Activated CD8-positive, alpha-beta memory T cell treated with anti-CD3 and anti-CD28 coated beads, Interleukin-2, amount 50 U/mL, for 24 hours (primary cell): ENCODE data around the gene MAPKAP1.
"Not testable (repeated sequence)": the region's sequence is repeated elsewhere in the genome, so short reads cannot be mapped to it uniquely, and the experiment has no call there.

Experiments
- DNase-seq: peaks from one replicate; pipeline ENCODE4 v3.0.0-alpha.2; 2020; ENCODE audit errors: extremely low read depth

MAPKAP1 gene

GRCh38 chr9:125730168-125730567 is 23.2 kb upstream of the MAPKAP1 start:
- no peak for DNase-seq

- DNase-seq: no peak
These were observed 19.6 kb upstream of the MAPKAP1 start for GRCh38 chr9:125726456-125727132.

DNA sequence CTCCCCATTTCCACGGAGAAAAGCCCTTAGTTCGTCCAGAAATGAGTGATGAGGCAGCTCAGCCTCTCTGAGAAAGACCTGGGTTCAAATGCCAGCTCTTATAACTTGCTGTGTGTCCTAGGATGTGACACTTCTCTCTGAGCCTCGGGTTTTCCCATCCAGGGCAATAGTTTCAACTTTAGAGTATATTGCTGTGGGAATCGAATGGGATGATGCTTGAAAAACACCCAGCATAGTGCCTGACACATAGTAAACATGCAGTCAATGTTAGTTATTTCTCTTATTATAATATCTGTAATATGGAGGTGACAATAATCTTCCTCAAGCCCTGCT is 430 bp upstream of the MAPKAP1 start:
- no peak for DNase-seq

GRCh38 chr9:125705893-125706292 is 1.1 kb downstream of the MAPKAP1 start:
- DNase-seq: no peak

DNA sequence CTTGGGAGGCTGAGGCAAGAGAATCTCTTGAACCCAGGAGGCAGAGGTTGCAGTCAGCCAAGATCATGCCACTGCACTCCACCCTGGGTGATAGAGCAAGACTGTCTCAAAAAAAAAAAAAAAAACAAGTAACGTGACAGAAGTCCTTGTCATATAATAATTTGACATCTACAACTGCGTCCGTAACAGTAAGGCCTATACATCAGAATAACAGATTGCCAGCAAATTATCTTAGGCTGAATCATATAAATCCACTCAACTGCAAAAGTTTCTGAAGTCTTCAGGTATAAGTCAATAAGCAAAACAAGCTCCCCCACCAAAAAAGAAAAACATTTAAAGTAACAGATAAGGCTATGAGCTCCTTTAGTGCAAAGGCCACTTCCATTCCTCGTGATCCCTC is 3.3 kb downstream of the MAPKAP1 start:
- DNase-seq: no peak

DNA sequence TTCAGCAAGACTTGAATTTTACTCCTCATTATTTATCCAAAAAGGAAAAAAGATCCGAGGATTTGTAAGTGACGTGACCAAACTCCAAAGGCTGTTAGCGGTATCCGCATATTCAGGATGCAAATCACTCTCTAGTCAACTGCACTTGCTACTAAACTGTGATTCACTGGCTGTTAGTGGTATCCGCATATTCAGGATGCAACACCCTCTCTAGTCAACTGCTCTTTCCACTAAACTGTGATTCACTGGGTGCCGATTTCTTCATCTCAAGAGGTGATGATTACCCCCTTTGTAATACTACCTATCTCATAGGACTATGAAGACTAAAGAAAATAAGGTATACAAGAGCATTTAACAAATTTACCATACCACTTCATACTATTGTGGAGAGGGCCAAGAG is 5.7 kb downstream of the MAPKAP1 start:
- DNase-seq: no peak

- DNase-seq: no peak
These were observed 6.2 kb downstream of the MAPKAP1 start for GRCh38 chr9:125700791-125701190.

DNA sequence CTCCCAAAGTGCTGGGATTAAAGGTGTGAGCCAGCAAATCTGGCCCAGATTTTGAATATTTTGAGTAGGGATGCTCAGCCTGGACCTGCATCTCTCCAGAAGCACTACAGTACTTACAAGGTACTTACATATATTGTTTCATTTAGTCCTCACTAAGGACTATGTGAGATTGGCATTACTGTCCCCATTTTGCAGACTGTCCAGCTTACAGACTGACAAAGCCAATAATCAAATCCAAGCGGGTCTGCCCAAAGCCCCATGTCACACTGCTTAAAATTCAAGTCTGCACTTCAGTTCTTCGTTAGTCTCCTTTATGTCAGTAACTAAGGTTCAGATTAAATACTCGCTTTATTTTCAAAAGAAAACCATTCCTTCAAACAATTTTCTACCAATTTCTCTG is 7.1 kb downstream of the MAPKAP1 start:
- DNase-seq: no peak

DNA sequence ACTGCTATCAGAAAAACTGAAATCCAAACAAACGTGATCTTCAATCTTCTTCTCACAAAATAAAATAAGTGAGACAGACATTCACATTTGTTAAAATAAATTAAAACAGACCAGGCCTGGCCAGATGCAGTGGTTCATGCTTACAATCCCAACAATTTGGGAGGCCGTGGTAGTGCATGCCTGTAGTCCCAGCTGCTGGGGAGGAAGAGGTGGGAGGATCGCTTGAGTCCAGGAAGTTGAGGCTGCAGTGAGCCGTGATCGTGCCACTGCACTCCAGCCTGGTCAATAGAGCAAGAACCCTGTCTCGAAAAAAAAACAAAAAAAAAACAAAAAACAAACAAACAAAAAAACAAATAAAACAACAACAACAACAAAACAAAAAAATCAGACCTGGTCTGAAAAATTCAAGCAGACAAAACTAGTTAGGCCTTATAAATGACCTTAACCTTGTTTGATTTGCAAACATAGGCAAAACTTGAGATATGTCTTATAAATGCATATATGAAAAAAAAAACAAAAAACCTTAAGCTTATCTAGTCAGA is 10.8 kb downstream of the MAPKAP1 start:
- no peak for DNase-seq

GRCh38 chr9:125695548-125695947 is 11.5 kb downstream of the MAPKAP1 start:
- not testable (repeated sequence) for DNase-seq

- DNase-seq: no peak
These were observed 12.5 kb downstream of the MAPKAP1 start for GRCh38 chr9:125694478-125694877.

DNA sequence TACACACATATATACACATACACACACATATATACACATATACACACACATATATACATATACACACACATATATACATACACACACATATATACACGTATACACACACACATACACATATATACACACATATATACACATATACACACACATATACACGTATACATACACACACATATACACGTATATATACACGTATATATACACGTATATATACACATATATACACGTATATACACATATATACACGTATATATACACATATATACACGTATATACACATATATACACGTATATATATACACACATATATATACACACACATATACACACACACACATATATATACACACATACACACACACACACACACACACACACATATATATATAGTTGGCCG is 13.5 kb downstream of the MAPKAP1 start:
- not testable (repeated sequence) for DNase-seq

GRCh38 chr9:125691869-125692268 is 15.1 kb downstream of the MAPKAP1 start:
- DNase-seq: no peak

DNA sequence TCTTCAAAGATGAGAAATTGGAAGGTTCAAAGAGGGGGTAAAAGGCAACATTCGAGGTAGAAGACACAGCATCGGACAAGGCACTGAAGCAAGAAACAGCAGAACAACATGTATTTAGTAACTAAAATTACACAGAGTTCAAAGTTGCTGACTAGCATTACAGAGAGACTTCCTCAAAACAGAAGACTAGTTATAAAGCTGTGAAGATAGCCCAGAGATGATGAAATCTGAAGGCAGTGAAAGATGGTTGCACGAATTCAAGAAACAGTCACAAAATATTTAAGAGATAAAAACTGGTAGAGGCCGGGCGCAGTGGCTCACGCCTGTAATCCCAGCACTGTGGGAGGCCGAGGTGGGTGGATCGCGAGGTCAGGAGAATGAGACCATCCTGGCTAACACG is 16.3 kb downstream of the MAPKAP1 start:
- no peak for DNase-seq

GRCh38 chr9:125687163-125687863 is 19.7 kb downstream of the MAPKAP1 start:
- no peak for DNase-seq

DNA sequence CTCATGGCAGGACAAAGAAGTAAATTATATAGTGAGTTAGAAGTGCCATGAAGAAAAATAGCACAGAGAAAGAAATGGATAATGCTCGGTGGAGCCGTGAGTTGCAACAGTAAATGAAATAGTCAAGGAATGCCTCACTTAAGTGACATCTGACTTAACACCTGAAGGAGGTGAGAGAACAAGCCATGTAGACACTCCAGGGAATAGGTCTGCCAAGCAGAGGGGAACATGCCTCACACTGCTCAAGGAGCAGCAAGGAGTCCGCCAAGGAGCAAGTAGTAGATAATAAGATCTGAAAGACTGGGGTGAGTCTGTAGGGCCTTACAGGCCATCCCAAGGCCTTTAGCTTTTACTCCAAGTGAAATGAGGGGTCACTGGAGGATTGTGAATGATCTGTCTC is 21.8 kb downstream of the MAPKAP1 start:
- DNase-seq: no peak

GRCh38 chr9:125683486-125683885 is 23.5 kb downstream of the MAPKAP1 start:
- no peak for DNase-seq

DNA sequence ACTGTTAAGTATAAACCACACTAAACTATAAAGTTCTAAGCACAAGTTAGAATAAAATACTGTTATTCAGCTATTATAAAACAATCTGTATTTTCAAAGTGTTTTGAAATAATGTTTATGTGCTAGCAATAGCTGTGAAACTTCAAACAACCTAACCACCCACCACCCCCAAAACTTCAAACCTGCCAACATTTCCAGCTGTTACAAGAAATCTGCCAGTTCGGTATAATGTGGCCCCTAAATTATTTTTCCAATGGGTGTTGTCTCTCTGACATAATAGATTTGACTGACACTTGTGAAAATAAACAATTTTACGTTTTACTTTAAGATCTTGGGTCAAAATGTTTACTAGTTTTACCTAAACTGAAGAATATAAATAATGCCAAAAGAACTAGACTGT is 24.7 kb downstream of the MAPKAP1 start:
- no peak for DNase-seq

DNA sequence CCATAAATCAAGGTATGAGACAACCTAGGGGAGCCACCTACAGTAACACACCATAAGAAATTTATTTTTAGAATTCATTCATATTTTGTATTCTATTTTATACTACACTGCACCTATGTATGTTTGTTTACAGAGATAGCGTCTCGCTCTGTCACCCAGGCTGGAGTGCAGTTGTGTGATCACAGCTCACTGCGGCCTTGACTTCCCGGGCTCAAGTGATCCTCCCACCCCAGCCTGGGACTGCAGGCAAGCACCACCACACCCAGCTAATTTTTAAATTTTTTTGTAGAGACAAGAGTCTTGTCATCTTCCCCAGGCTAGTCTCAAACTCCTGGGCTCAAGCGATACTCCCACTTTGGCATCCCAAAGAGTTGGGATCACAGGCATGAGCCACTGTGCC is 25.4 kb downstream of the MAPKAP1 start:
- DNase-seq: no peak

DNA sequence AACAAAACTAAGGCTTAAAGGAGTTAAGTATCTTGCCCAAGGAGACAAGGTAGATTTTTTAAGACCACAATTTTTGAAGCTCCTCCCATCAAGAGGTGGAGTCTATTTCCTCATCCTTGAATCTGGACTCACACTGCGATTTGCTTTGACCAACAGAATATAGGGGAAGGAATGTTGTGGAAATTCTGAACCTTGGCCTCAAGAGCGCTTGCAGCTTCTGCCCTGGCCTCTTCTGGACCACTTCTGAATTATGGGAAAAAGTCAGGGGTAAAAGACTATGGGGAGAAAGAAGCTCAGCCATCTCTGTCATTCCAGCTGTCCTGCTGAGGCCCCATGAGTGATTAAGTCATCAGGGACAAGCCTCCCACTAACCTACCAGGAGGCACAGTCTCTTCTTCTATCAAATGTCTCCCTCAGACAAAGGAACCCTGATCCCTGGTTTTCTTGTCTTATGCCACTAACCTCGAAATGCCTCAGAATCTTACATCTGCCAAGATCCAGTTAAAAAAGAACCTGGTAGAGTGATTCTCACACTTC is 25.9 kb downstream of the MAPKAP1 start:
- DNase-seq: no peak

DNA sequence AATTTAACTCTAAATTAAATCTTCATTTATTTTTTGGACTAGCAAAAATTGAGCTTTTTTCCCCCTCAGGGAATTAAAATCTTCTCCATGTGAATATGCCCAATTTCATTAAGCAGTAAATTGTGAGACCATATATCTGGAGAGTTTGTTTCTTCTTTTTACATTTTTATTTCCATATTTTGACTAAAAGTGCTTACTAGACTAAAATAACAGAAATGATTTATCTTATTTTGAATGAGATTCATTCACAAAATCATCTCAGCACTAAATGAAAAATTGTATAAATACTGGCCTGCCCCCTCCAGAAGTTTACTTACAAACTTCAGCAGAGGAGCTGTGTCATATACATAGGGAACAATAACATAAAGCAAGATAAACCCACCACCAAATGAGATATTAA is 26.6 kb downstream of the MAPKAP1 start:
- no peak for DNase-seq

DNA sequence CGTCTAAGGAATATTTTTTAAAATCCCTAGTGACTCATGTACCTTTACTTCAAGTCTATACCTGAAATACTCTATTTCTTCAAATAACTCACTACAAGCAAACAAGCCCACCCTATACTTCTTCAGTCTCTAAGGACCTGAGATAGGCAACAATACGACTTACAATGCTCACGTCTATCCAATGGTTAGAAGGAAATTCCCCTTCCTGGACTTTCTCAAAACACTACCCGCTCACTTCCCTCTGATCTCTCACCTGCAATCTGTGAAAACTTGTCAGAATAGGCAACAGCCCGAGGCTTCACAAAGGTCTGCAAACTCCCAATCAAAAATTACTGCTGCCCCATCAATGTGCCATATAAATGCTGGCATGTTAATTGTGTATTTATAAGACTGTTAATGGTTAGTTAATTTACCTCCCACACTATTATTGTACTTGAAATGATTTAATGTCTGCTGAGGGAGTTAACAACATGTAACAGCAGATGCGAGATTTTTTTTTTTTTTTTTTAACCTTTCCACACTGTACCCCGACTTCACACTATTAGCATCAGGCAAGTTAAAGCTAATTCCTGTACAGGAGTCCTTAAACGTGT is 27.3 kb downstream of the MAPKAP1 start:
- DNase-seq: no peak
